Activated naive CD8-positive, alpha-beta T cell (primary cell): Measurements from ENCODE around the gene SERPINB12.

Experiments
- H3K27ac Mint-ChIP-seq: one replicate; pipeline ENCODE4 v1.8.0; 2021; ENCODE audit warnings: mixed read lengths
- H3K27me3 Mint-ChIP-seq: one replicate; pipeline ENCODE4 v1.8.0; 2021; ENCODE audit warnings: mixed read lengths
- H3K36me3 Mint-ChIP-seq: one replicate; pipeline ENCODE4 v1.8.0; 2021; ENCODE audit warnings: mixed read lengths
- H3K4me1 Mint-ChIP-seq: one replicate; pipeline ENCODE4 v1.8.0; 2021; ENCODE audit warnings: low read depth, mixed read lengths
- H3K4me3 Mint-ChIP-seq: one replicate; pipeline ENCODE4 v1.8.0; 2021; ENCODE audit warnings: mild to moderate bottlenecking, mixed read lengths
- H3K9me3 Mint-ChIP-seq: one replicate; pipeline ENCODE4 v1.8.0; 2021; ENCODE audit warnings: low read depth, mixed read lengths

The SERPINB12 gene

GRCh38 chr18:63542069-63542468 is at the start of gene SERPINB12:
Gene SERPINB12 (plus strand): TSS chr18:63542369. CDS start chr18:63556160, 13,791 bp downstream.
- Mint-ChIP-seq H3K27me3 (peaks cover 16% of the 10 kb centered on the region), H3K9me3 (no peaks in the 10 kb centered on the region), H3K4me3 (no peak within 1 kb of the TSS), H3K4me1 (no peaks in the 10 kb centered on the region), H3K27ac (no peak within 1 kb of the TSS), H3K36me3 (no peaks in the 10 kb centered on the region)

DNA sequence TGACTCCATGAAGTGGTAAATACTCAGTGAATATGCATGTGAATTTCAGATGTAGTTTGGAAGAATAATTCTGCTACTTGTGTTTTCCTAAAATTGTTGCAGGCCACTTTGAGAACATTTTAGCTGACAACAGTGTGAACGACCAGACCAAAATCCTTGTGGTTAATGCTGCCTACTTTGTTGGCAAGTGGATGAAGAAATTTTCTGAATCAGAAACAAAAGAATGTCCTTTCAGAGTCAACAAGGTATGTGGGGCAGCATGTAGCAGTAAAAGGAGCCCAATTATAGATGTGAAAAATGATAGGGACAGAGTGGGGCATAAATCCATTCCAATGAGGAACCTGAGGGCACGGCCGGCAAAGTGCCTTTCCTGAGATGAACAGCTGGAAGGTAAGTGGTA is 49.3 kb upstream of the SERPINB12 start:
- Mint-ChIP-seq H3K27ac (no peak overlapping the region), H3K4me1 (no peaks in the 10 kb centered on the region), H3K9me3 (no peaks in the 10 kb centered on the region), H3K4me3 (no peak overlapping the region), H3K36me3 (no peaks in the 10 kb centered on the region), H3K27me3 (no peaks in the 10 kb centered on the region)

DNA sequence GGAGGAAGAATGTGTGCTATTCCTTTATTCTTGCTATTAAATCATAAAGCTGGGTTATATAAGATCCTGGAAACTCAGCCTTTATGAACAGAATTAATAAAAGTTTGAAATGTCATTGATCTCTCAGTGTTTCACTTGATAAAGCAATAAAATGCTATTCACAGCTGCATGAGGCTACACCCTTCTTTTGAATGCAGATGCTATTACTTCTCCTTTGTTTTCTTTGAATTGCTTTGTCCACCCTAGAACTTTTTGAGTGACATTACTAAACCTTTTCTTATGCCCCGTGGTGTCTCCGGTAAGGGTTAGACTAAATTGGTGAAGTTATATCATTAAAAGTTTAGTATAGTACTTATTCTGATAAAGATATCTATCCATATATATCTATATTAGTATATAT is 46.5 kb upstream of the SERPINB12 start:
- Mint-ChIP-seq H3K36me3 (no peaks in the 10 kb centered on the region), H3K27ac (no peak overlapping the region), H3K4me1 (no peaks in the 10 kb centered on the region), H3K9me3 (no peaks in the 10 kb centered on the region), H3K27me3 (no peaks in the 10 kb centered on the region), H3K4me3 (no peak overlapping the region)

GRCh38 chr18:63505566-63506335 is 36.4 kb upstream of the SERPINB12 start:
- no peak overlapping the region for H3K27ac Mint-ChIP-seq
- no peaks in the 10 kb centered on the region for H3K36me3 Mint-ChIP-seq
- peaks cover 10% of the 10 kb centered on the region for H3K27me3 Mint-ChIP-seq
- no peaks in the 10 kb centered on the region for H3K9me3 Mint-ChIP-seq
- no peak overlapping the region for H3K4me3 Mint-ChIP-seq
- H3K4me1 Mint-ChIP-seq = no peaks in the 10 kb centered on the region

DNA sequence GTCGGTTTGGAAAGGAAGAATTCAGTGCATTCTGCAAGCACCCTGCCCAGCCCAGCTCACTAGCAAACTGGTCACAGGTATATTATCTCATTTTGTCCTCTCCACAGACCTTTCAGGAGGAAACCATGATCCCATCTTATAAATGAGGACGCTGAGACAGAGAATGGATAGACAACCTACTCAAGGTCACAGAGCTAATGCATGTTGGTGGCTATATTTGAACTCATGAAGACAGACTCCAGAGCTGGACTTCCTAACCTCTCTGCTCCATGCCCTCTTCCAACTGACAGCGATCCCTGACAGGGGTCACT is 35.9 kb upstream of the SERPINB12 start:
- Mint-ChIP-seq H3K4me3 (no peak overlapping the region), H3K9me3 (no peaks in the 10 kb centered on the region), H3K4me1 (no peaks in the 10 kb centered on the region), H3K27me3 (peaks cover 10% of the 10 kb centered on the region), H3K36me3 (no peaks in the 10 kb centered on the region), H3K27ac (no peak overlapping the region)

- Mint-ChIP-seq H3K27me3 (peaks cover 10% of the 10 kb centered on the region), H3K36me3 (no peaks in the 10 kb centered on the region), H3K9me3 (no peaks in the 10 kb centered on the region), H3K4me3 (no peak overlapping the region), H3K27ac (no peak overlapping the region), H3K4me1 (no peaks in the 10 kb centered on the region)
These were observed 33.6 kb upstream of the SERPINB12 start for GRCh38 chr18:63508596-63508995.

DNA sequence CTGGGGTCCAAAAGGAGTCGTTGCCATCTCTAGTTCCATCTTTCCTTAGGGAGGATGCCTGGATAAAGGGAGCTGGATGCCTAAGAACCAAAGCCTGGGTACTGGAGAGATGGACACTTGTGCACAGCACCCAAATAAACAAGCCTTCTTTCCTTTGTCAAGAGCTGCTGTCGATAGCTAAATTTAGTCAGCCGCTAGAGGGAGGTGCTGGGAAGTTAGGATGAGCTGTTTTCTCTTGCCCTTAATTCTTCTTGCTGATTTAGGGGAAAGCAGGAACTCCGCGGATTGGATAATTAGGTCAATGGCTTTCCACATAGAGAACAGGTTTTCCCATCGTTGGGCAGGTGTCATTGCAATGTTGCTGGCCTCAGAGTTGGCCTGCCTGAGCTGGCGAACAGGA is 30.9 kb upstream of the SERPINB12 start:
- H3K4me3 Mint-ChIP-seq = no peak overlapping the region
- peaks cover 12% of the 10 kb centered on the region for H3K27me3 Mint-ChIP-seq
- no peak overlapping the region for H3K27ac Mint-ChIP-seq
- H3K9me3 Mint-ChIP-seq = no peaks in the 10 kb centered on the region
- H3K4me1 Mint-ChIP-seq = no peaks in the 10 kb centered on the region
- no peaks in the 10 kb centered on the region for H3K36me3 Mint-ChIP-seq

GRCh38 chr18:63514326-63514725 is 27.8 kb upstream of the SERPINB12 start:
- peaks cover 10% of the 10 kb centered on the region for H3K27me3 Mint-ChIP-seq
- H3K4me3 Mint-ChIP-seq = no peak overlapping the region
- peaks cover 2% of the 10 kb centered on the region for H3K4me1 Mint-ChIP-seq
- no peaks in the 10 kb centered on the region for H3K9me3 Mint-ChIP-seq
- H3K27ac Mint-ChIP-seq = no peak overlapping the region
- H3K36me3 Mint-ChIP-seq = no peaks in the 10 kb centered on the region

- H3K4me3 Mint-ChIP-seq = no peak overlapping the region
- peaks cover 8% of the 10 kb centered on the region for H3K27me3 Mint-ChIP-seq
- H3K4me1 Mint-ChIP-seq = peaks cover 2% of the 10 kb centered on the region
- no peaks in the 10 kb centered on the region for H3K36me3 Mint-ChIP-seq
- H3K27ac Mint-ChIP-seq = no peak overlapping the region
- H3K9me3 Mint-ChIP-seq = no peaks in the 10 kb centered on the region
These were observed 27.1 kb upstream of the SERPINB12 start for GRCh38 chr18:63514888-63515678.

DNA sequence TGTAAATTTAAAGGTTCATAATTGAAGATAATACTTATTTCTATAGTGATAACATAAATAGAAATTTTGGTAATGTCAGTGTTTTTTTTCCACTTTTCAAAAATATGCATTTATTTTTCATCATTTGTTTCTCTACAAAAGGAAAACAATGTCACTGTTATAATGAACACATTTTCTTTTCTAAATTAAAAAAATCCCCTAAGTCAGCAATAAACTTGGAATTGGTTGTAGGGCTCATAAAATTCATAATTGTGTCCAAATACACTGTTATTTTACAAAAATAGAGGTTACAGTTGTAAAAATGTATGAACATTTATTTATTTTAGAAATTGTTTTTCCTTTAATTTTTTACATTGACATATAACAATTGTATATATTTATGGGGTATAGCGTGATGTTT is 26.4 kb upstream of the SERPINB12 start:
- Mint-ChIP-seq H3K27ac (no peak overlapping the region), H3K27me3 (peaks cover 8% of the 10 kb centered on the region)

GRCh38 chr18:63518178-63519012 is 23.8 kb upstream of the SERPINB12 start:
- Mint-ChIP-seq H3K27me3 (peaks cover 9% of the 10 kb centered on the region), H3K4me1 (peaks cover 2% of the 10 kb centered on the region), H3K27ac (no peak overlapping the region), H3K9me3 (no peaks in the 10 kb centered on the region), H3K36me3 (no peaks in the 10 kb centered on the region), H3K4me3 (no peak overlapping the region)

More for the DNA sequence above, 26.4 kb upstream of the SERPINB12 start:
- Mint-ChIP-seq H3K4me1 (peaks cover 2% of the 10 kb centered on the region), H3K9me3 (no peaks in the 10 kb centered on the region), H3K4me3 (no peak overlapping the region), H3K36me3 (no peaks in the 10 kb centered on the region)

- H3K4me1 Mint-ChIP-seq = peaks cover 2% of the 10 kb centered on the region
- H3K27ac Mint-ChIP-seq = no peak overlapping the region
- H3K4me3 Mint-ChIP-seq = no peak overlapping the region
- H3K36me3 Mint-ChIP-seq = no peaks in the 10 kb centered on the region
- H3K27me3 Mint-ChIP-seq = peaks cover 7% of the 10 kb centered on the region
- H3K9me3 Mint-ChIP-seq = no peaks in the 10 kb centered on the region
These were observed 22.0 kb upstream of the SERPINB12 start for GRCh38 chr18:63520053-63520685.

DNA sequence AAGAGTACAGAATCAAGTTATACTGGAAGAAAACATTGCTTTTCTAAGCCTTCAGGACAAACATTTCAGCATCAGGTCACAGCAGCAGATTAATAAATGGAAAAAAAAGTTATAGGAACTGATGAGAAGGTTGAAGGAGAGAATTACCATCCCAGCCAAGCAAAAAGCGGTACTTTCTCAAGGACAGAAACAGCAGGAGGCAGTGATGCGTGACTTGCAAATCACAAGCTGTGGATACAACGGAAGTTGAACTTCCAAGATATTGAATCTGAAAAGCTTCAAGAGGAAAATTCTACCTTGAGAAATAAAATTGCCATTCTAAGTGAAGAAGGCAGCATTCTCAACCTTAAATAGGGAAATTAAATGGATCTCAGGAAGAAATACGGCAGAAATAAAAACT is 18.5 kb upstream of the SERPINB12 start:
- Mint-ChIP-seq H3K27ac (no peak overlapping the region), H3K9me3 (no peaks in the 10 kb centered on the region), H3K4me1 (no peaks in the 10 kb centered on the region), H3K4me3 (no peak overlapping the region), H3K36me3 (no peaks in the 10 kb centered on the region), H3K27me3 (peaks cover 4% of the 10 kb centered on the region)

- H3K9me3 Mint-ChIP-seq = no peaks in the 10 kb centered on the region
- peaks cover 3% of the 10 kb centered on the region for H3K27me3 Mint-ChIP-seq
- H3K4me1 Mint-ChIP-seq = no peaks in the 10 kb centered on the region
- H3K27ac Mint-ChIP-seq = no peak overlapping the region
- H3K36me3 Mint-ChIP-seq = no peaks in the 10 kb centered on the region
- H3K4me3 Mint-ChIP-seq = no peak overlapping the region
These were observed 14.9 kb upstream of the SERPINB12 start for GRCh38 chr18:63527251-63527650.
